ENCODE results near the gene ATG14.
"Not testable (repeated sequence)": the region's sequence is repeated elsewhere in the genome, so short reads cannot be mapped to it uniquely, and the experiment has no call there.

The ATG14 gene

GRCh38 chr14:55383541-55384140 lies 28.0 kb downstream of the ATG14 start:
- no peak for DNase-seq

GRCh38 chr14:55383056-55383466 lies 28.6 kb downstream of the ATG14 start:
- DNase-seq: not testable (repeated sequence)

- no peak for DNase-seq
These were observed 29.1 kb downstream of the ATG14 start for GRCh38 chr14:55382483-55382882.

GRCh38 chr14:55381561-55381960 lies 30.1 kb downstream of the ATG14 start:
- no peak for DNase-seq

GRCh38 chr14:55381040-55381439 lies 30.6 kb downstream of the ATG14 start:
- no peak for DNase-seq

GRCh38 chr14:55377236-55377635 lies 34.4 kb downstream of the ATG14 start:
- no peak for DNase-seq

- no peak for DNase-seq
These were observed 36.9 kb downstream of the ATG14 start for GRCh38 chr14:55374771-55375170.

GRCh38 chr14:55373784-55374705 lies 37.6 kb downstream of the ATG14 start:
- DNase-seq: no peak

GRCh38 chr14:55372825-55373224 lies 38.8 kb downstream of the ATG14 start:
- no peak for DNase-seq

- DNase-seq: no peak
These were observed 39.2 kb downstream of the ATG14 start for GRCh38 chr14:55372423-55372822.

GRCh38 chr14:55370883-55371455 lies 40.7 kb downstream of the ATG14 start:
- DNase-seq: no peak

- DNase-seq: no peak
These were observed 45.4 kb downstream of the ATG14 start for GRCh38 chr14:55366271-55366670.

- DNase-seq: no peak
These were observed 50.4 kb downstream of the ATG14 start for GRCh38 chr14:55361190-55361589.

- DNase-seq: no peak
These were observed 52.3 kb downstream of the ATG14 start for GRCh38 chr14:55359307-55359706.

- DNase-seq: no peak
These were observed 54.7 kb downstream of the ATG14 start for GRCh38 chr14:55356913-55357312.

- DNase-seq: no peak
These were observed 55.7 kb downstream of the ATG14 start for GRCh38 chr14:55355922-55356321.

- DNase-seq: peak; percentile 28
These were observed 57.1 kb downstream of the ATG14 start for GRCh38 chr14:55354500-55354899.

GRCh38 chr14:55353686-55354467 lies 57.8 kb downstream of the ATG14 start:
- DNase-seq: no peak

- no peak for DNase-seq
These were observed 59.4 kb downstream of the ATG14 start for GRCh38 chr14:55352201-55352600.

- no peak for DNase-seq
These were observed 60.5 kb downstream of the ATG14 start for GRCh38 chr14:55351111-55351510.

GRCh38 chr14:55350461-55350860 lies 61.2 kb downstream of the ATG14 start:
- no peak for DNase-seq

- DNase-seq: no peak
These were observed 62.1 kb downstream of the ATG14 start for GRCh38 chr14:55349565-55349964.

- no peak for DNase-seq
These were observed 62.7 kb downstream of the ATG14 start for GRCh38 chr14:55348766-55349453.
